Esophagus squamous epithelium (tissue), 5 donors: ENCODE data around the gene TP53AIP1. TPM values are rescaled to one million over a fixed set of nuclear protein-coding genes. Genes with fewer than 3 reads are reported as not detected.
A peak's percentile ranks its signal among the peaks of the same experiment; 100 is the strongest.

Experiments
- DNase-seq: peaks from one replicate; lab custom pipeline; 2025; lab: John Stamatoyannopoulos, UW
- H3K27ac ChIP-seq, 4 donors: fragments of 200-600 bp; sonication (generic); one replicate each; pipeline ENCODE4 v1.5.1; 2016 to 2019; ENCODE audit warnings: mild to moderate bottlenecking in 1 of 4
- H3K27me3 ChIP-seq, 4 donors: fragments of 200-600 bp; sonication (generic); 1 replicate in 3 of 4; 2 replicates in 1 of 4; pipeline versions ENCODE4 v1.5.1 to v1.6.0; 2017 to 2021; ENCODE audit warnings: antibody characterized with exemption in 1 of 4
- H3K36me3 ChIP-seq, 3 donors: fragments of 200-600 bp; sonication (generic); one replicate each; pipeline ENCODE4 v1.5.1; 2016 to 2019
- H3K4me1 ChIP-seq, 3 donors: fragments of 200-600 bp; sonication (generic); one replicate each; pipeline ENCODE4 v1.5.1; 2017 to 2019
- H3K4me3 ChIP-seq, 4 donors: fragments of 200-600 bp; sonication (generic); 1 replicate in 3 of 4; 2 replicates in 1 of 4; pipeline ENCODE4 v1.5.1; 2016 to 2019; ENCODE audit warnings: mild to moderate bottlenecking in 2 of 4, moderate library complexity in 1 of 4
- H3K9me3 ChIP-seq, 3 donors: fragments of 200-600 bp; sonication (generic); one replicate each; pipeline ENCODE4 v1.5.1; 2016 to 2019
- POLR2A ChIP-seq, 4 donors: fragments of 450-650 bp; IDR thresholded peaks; one replicate each; pipeline ENCODE4 v1.6.1; 2017; ENCODE audit warnings: antibody characterized with exemption in 4 of 4, mild to moderate bottlenecking in 4 of 4, moderate library complexity in 3 of 4
- WGBS, 2 donors: methylation state at CpG; one replicate each; pipeline ENCODE4 v1.1.5; 2018; 5-methylcytosine and 5-hydroxymethylcytosine counted together
- intact Hi-C: fragments of 100-400 bp; cut with DNase I; formaldehyde crosslinking; loops from one replicate; pipeline ENCODE4 v1.15.0; 2022
- total RNA-seq, 4 donors: library from RNA; depleted of rRNA; stranded (reverse); fragments of >200 nt; gene quantifications; one replicate each; pipeline ENCODE4 v1.1.0, GENCODE V29; 2016
- TF ChIP-seq, protein P1 (sequence below), 6 experiments: fragments of 450-650 bp in 4 of 6; fragments of 200-600 bp in 2 of 6; sonication (generic) in 2 of 6; IDR thresholded peaks; one replicate each; pipeline ENCODE4 v1.5.1; 2016 to 2019; ENCODE audit warnings: antibody characterized with exemption in 6 of 6, mild to moderate bottlenecking in 4 of 6, moderate library complexity in 4 of 6
- donor health status: DM: yes; HTN: yes; CAD: no.

TP53AIP1 gene
- total RNA-seq, 4 donors from 2014 or later: 11.0 to 16.7 (median 13.9) TPM

DNA sequence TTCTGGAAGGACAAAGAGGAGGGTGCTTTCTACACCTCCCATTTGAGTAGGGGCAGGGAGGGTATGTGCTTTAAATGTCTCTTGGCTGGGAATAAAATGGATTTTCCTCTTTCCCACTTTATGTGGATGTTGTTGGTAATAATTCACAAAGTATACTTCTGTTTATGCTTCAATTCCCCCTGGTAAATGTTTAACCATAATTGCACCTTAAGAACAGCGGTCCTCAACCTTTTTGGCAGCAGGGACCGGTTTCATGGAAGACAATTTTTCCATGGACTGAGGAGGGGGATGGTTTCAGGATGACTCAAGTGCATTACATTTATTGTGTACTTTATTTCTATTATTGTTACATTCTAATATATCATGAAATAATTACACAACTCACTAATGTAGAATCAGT, 4.0 kb upstream of the TP53AIP1 start:
- intact Hi-C loops: no loop called here
- no peak for DNase-seq
- 78 to 88% methylated on average over 2 of the region's 2 CpGs for WGBS, 2 donors
- TF ChIP-seq, protein P1, sequence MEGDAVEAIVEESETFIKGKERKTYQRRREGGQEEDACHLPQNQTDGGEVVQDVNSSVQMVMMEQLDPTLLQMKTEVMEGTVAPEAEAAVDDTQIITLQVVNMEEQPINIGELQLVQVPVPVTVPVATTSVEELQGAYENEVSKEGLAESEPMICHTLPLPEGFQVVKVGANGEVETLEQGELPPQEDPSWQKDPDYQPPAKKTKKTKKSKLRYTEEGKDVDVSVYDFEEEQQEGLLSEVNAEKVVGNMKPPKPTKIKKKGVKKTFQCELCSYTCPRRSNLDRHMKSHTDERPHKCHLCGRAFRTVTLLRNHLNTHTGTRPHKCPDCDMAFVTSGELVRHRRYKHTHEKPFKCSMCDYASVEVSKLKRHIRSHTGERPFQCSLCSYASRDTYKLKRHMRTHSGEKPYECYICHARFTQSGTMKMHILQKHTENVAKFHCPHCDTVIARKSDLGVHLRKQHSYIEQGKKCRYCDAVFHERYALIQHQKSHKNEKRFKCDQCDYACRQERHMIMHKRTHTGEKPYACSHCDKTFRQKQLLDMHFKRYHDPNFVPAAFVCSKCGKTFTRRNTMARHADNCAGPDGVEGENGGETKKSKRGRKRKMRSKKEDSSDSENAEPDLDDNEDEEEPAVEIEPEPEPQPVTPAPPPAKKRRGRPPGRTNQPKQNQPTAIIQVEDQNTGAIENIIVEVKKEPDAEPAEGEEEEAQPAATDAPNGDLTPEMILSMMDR (IDR thresholded peaks at IDR 0.05): no peak
- TF ChIP-seq POLR2A (IDR thresholded peaks at IDR 0.05): no peak
- H3K27me3 ChIP-seq: peaks cover 0 to 5% (median 0%) of the 10 kb centered on the region in 4 donors
- no peak overlapping the region for H3K27ac ChIP-seq
- H3K4me1 ChIP-seq: peaks cover 0 to 25% (median 4%) of the 10 kb centered on the region in 3 donors
- H3K36me3 ChIP-seq: no peaks in the 10 kb centered on the region
- H3K9me3 ChIP-seq: no peaks in the 10 kb centered on the region
- no peak overlapping the region for H3K4me3 ChIP-seq

DNA sequence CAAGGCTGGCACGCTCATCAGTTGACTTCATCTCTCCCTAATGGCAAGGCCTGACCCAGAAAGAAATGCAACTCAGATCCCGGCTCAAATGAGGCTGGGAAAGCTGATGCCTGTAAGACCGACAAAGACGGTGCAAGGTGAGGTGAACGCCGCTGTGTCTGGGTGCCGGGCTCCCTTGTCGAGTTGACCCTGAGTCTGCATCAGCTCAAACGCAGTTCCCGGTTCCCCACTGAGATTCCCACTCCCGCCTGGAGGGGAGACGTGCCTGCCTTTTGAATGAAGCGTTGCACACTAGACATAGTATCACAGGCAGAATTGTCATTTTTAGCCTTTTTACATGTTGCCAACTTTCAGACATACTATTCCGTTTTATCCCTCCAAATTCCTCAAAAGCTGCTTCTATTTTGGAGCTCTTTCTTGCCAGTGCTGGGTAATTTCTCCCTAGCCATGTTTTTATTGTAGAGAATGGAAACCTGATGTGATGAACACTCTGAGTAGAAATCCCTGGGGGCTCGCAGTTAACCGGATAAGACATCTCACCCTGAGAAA, 831 bp upstream of the TP53AIP1 start:
- WGBS, 2 donors: 51 to 58% methylated on average over 15 to 16 of the region's 16 CpGs
- no peak for DNase-seq
- H3K4me3 ChIP-seq: no peak overlapping the region
- H3K9me3 ChIP-seq: no peaks in the 10 kb centered on the region
- peaks cover 0 to 3% (median 0%) of the 10 kb centered on the region in 4 donors for H3K27me3 ChIP-seq
- TF ChIP-seq, protein P1 (IDR thresholded peaks at IDR 0.05): no peak
- H3K4me1 ChIP-seq: peaks cover 5 to 53% (median 15%) of the 10 kb centered on the region in 3 donors
- intact Hi-C loops: no loop called here
- H3K27ac ChIP-seq: peak overlapping the region in 3 of 4 donors; percentile 78 to 92 (median 88)
- no peaks in the 10 kb centered on the region for H3K36me3 ChIP-seq

DNA sequence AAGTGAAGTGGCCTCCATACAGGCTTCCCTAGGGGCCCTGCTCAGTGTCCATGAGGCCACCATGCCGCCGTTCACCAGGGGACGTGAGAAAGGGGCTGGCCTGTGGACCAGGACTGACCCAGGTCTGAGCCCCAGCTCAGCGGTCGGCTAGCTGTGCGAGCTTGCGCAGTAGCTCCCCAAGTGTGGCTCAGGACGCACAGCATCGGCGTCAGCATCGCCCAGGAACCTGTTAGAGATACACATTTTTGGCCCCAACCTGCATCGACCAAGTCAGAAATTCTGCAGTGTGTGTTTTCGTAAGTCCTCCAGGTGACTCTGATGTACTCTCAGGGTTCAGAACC, 429 bp downstream of the TP53AIP1 start:
- peak in 1 of 4 donors; percentile 39 for TF ChIP-seq POLR2A (IDR thresholded peaks at IDR 0.05)
- TF ChIP-seq, protein P1 (IDR thresholded peaks at IDR 0.05): no peak
- WGBS, 2 donors: 21% methylated on average over 8 of the region's 13 CpGs; no CpG with 5 or more reads in 1 of the 2 donors
- intact Hi-C loops: no loop called here
- Histone ChIP-seq H3K27me3 (peaks cover 0 to 3% (median 0%) of the 10 kb centered on the region in 4 donors), H3K9me3 (no peaks in the 10 kb centered on the region), H3K4me1 (peaks cover 5 to 66% (median 15%) of the 10 kb centered on the region in 3 donors), H3K36me3 (peaks cover 0 to under 1% (median 0%) of the 10 kb centered on the region in 3 donors), H3K27ac (peak overlapping the region; percentile 78 to 92 (median 86)), H3K4me3 (peak overlapping the region; percentile 20 to 60 (median 42))
- no peak for DNase-seq

DNA sequence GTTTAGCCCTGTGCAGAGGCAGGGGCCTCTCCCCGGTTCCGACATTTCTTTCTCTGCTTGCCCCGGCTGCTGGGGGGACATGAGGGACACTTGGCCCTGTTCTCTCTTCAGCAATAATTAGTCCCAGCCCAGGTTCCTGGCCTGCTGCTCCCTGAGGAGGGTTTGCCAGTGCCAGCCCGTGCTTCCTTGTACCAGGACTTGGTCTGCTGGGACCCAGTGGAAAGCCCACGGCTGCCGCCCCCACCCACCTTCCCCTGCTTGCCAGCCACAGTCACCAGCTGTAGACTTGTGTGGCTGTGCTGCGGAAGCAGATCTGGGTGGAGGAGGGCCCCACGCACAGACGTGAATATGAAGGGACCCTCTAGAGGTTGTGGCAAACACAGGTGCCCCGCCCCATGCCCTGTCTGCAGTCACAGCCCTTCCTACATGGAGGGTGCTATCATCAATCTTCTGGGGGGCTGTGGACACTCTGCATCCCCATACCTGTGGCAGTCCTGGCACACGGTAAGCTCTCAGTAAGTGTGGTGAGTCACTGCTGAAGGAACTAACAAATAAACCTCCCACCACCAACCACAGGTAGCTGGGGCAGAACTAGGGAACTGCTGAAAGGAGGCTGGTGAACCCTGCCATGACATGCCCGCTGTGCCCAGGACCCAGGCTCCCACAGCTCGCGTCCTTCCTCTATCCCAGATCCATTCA, 949 bp downstream of the TP53AIP1 start:
- no peaks in the 10 kb centered on the region for H3K9me3 ChIP-seq
- peaks cover 0 to 3% (median 0%) of the 10 kb centered on the region in 4 donors for H3K27me3 ChIP-seq
- peaks cover 5 to 71% (median 15%) of the 10 kb centered on the region in 3 donors for H3K4me1 ChIP-seq
- intact Hi-C loops: no loop called here
- peaks cover 0 to 3% (median 0%) of the 10 kb centered on the region in 3 donors for H3K36me3 ChIP-seq
- DNase-seq: no peak
- 37 to 41% methylated on average over 5 to 7 of the region's 14 CpGs for WGBS, 2 donors
- peak overlapping the region; percentile 20 to 60 (median 42) for H3K4me3 ChIP-seq
- peak overlapping the region; percentile 78 to 92 (median 86) for H3K27ac ChIP-seq
- TF ChIP-seq POLR2A (IDR thresholded peaks at IDR 0.05): no peak
- TF ChIP-seq, protein P1 (IDR thresholded peaks at IDR 0.05): no peak

DNA sequence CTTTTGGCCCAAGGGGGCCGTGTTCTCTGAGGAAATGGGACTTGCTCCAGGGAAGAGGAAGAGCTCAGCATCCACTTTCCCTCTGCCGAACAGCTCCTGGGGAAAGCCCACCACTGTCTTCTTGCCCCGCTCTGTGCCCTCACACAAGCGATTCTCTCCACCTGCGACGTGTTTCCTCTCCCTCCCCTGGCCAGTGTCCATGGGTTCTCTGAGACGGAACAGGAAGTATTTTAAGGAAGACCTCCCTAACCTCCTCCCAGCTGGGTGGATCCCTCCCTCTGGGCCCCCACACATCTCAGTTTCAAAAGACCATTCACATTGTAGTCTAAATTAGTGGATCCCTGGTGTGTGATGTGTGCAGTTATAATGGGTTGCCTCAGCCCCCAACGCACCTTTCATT, 1.6 kb downstream of the TP53AIP1 start:
- intact Hi-C loops: no loop called here
- H3K27me3 ChIP-seq: peaks cover 0 to 3% (median 0%) of the 10 kb centered on the region in 4 donors
- peaks cover 5 to 72% (median 15%) of the 10 kb centered on the region in 3 donors for H3K4me1 ChIP-seq
- H3K9me3 ChIP-seq: no peaks in the 10 kb centered on the region
- H3K36me3 ChIP-seq: peaks cover 0 to 3% (median 0%) of the 10 kb centered on the region in 3 donors
- no peak for TF ChIP-seq POLR2A (IDR thresholded peaks at IDR 0.05)
- TF ChIP-seq, protein P1 (IDR thresholded peaks at IDR 0.05): no peak
- H3K27ac ChIP-seq: peak overlapping the region; percentile 78 to 92 (median 86)
- DNase-seq: no peak
- 24 to 61% methylated on average over 4 to 8 of the region's 8 CpGs for WGBS, 2 donors
- H3K4me3 ChIP-seq: peak overlapping the region; percentile 20 to 60 (median 42)
